Cardiac muscle cell (in vitro differentiated cells and primary cell): ENCODE measurements around the gene OLFML2A. TPM values are rescaled to one million over a fixed set of nuclear protein-coding genes. Genes with fewer than 3 reads are reported as not detected.
"Not testable (repeated sequence)": the region's sequence is repeated elsewhere in the genome, so short reads cannot be mapped to it uniquely, and the experiment has no call there.

Source experiments
- DNase-seq, 2 donors: peaks; one replicate each; pipeline versions ENCODE4 v3.0.0 to v3.0.0-alpha.2; 2010 to 2017; ENCODE audit warnings: low read depth in 1 of 2, low spot score in 1 of 2
- H3K27ac ChIP-seq: fragments of 200-600 bp; sonication (generic); 2 replicates; pipeline ENCODE4 v1.5.1; 2016
- H3K27me3 ChIP-seq: fragments of 200-600 bp; sonication (generic); 2 replicates; pipeline ENCODE4 v1.6.0; 2016; ENCODE audit warnings: control low read depth
- H3K36me3 ChIP-seq: fragments of 200-600 bp; sonication (generic); 2 replicates; pipeline ENCODE4 v1.5.1; 2016; ENCODE audit warnings: control low read depth
- H3K4me1 ChIP-seq: fragments of 200-600 bp; sonication (generic); 2 replicates; pipeline ENCODE4 v1.8.1; 2017; ENCODE audit warnings: low read depth, mild to moderate bottlenecking, mixed run types
- H3K4me3 ChIP-seq: fragments of 200-600 bp; sonication (generic); 2 replicates; pipeline ENCODE4 v1.5.1; 2016; ENCODE audit warnings: mild to moderate bottlenecking
- H3K9me3 ChIP-seq: fragments of 200-600 bp; sonication (generic); 2 replicates; pipeline ENCODE4 v1.5.1; 2017; ENCODE audit warnings: low read depth, mild to moderate bottlenecking, control low read depth
- polyA plus RNA-seq: library from polyadenylated mRNA; unstranded; fragments of >200 nt; fragmentation: Nextera tagmentation; extraction: Ambion mirVana; gene quantifications from 2 replicates; pipeline ENCODE4 v1.2.1, GENCODE V29; 2016
- total RNA-seq: library from RNA; depleted of rRNA; stranded (reverse); fragments of >200 nt; gene quantifications from 2 replicates; pipeline ENCODE4 v1.2.3, GENCODE V29; 2016
- TF ChIP-seq, protein P1 (sequence below): IDR thresholded peaks from 2 replicates; pipeline ENCODE4 v1.5.1; 2012; ENCODE audit warnings: low read depth, mild to moderate bottlenecking, low read length

The OLFML2A gene
- total and polyA plus RNA-seq, 2 experiments from 2014 or later: 3.4 to 10.7 TPM

DNA sequence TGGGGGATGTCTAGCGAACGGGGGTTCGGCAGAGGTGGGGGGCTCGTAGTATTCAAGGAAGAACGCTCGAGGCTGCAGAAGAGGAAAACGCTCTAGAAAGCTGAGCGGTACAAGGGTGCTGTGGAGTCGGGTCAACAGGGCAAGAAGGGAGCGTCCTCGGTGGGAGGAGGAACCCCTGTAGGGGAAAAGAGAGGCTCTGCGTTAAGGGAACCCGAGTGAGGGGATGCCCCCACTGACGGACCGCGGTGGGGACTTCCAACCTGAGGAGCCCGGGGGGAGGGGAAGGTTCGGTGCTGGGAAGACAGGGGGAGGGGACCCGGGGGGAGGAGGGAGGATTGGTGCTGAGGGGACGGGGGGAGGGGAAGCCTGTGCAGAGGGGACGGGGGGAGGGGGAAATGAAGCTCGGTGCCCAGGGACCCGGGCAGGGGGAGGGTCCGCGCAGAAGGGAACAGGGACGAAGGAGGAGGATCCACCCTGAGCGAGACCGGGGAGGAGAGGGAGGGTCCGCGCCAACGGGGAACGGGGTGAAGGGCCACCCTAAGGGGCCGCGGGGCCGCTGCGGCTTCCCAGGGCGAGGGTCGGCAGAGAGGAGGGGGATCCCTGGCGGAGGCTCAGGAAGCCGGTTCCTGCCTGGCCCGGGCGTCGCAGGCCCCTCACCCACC, 6.4 kb upstream of the OLFML2A start:
- TF ChIP-seq, protein P1, sequence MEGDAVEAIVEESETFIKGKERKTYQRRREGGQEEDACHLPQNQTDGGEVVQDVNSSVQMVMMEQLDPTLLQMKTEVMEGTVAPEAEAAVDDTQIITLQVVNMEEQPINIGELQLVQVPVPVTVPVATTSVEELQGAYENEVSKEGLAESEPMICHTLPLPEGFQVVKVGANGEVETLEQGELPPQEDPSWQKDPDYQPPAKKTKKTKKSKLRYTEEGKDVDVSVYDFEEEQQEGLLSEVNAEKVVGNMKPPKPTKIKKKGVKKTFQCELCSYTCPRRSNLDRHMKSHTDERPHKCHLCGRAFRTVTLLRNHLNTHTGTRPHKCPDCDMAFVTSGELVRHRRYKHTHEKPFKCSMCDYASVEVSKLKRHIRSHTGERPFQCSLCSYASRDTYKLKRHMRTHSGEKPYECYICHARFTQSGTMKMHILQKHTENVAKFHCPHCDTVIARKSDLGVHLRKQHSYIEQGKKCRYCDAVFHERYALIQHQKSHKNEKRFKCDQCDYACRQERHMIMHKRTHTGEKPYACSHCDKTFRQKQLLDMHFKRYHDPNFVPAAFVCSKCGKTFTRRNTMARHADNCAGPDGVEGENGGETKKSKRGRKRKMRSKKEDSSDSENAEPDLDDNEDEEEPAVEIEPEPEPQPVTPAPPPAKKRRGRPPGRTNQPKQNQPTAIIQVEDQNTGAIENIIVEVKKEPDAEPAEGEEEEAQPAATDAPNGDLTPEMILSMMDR: no peak
- peak in 1 of 2 donors; percentile 49 for DNase-seq
- Histone ChIP-seq H3K27ac (peak overlapping the region; percentile 96), H3K4me1 (peaks cover 32% of the 10 kb centered on the region), H3K4me3 (peak overlapping the region; percentile 90), H3K9me3 (no peaks in the 10 kb centered on the region), H3K36me3 (no peaks in the 10 kb centered on the region), H3K27me3 (no peaks in the 10 kb centered on the region)

DNA sequence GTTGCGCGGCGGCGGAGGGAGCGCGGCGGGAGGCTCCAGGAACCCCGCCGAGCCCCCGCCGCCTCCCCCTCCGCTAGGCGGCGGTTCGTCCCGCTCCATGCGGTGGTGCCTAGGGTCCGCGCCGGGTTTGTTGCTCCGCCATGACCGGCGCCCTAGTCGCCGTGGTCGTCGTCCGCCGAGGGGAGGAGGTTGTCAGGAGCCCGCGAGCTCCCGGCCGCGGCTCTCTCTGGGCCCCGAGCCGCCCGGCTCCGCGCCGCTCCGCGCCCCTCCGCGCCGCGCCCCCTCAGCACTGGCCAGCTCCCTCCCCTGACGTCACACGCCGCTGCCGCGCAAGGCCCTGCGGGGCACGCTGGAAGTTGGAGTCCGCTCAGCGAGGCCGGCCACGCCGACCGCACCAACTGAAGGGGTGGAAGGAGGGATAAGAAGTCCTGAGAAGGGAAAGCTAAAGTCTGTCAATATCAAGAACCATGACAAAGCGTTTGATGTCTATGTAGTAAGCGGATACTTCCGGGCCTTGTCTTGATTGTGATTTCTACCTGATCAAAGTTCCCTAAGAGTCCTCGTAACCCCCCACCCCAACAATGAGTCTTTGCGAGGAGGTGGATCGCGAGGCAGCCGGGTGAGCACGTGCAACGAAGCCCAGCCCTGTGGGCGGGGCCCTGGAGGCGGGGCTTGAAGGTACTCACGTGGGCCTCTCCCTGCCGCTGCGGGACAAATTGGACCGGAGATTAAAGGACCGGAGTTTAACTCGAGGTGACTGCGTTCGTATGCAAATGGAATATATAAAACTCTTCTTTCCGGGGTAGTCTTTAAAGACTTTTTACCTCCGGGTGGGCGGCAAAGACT, 5.7 kb upstream of the OLFML2A start, which contains the start of gene NR6A1:
TSS of gene NR6A1 (minus strand) at position 291 of the 846 bp plus-strand sequence.
- H3K27me3 ChIP-seq: peaks cover under 1% of the 10 kb centered on the region
- TF ChIP-seq, protein P1: no peak
- DNase-seq: peak; percentile 98
- no peaks in the 10 kb centered on the region for H3K9me3 ChIP-seq
- H3K36me3 ChIP-seq: no peaks in the 10 kb centered on the region
- H3K4me1 ChIP-seq: peaks cover 24% of the 10 kb centered on the region
- H3K27ac ChIP-seq: peak within 1 kb of the TSS; percentile 96
- H3K4me3 ChIP-seq: peak within 1 kb of the TSS; percentile 90

DNA sequence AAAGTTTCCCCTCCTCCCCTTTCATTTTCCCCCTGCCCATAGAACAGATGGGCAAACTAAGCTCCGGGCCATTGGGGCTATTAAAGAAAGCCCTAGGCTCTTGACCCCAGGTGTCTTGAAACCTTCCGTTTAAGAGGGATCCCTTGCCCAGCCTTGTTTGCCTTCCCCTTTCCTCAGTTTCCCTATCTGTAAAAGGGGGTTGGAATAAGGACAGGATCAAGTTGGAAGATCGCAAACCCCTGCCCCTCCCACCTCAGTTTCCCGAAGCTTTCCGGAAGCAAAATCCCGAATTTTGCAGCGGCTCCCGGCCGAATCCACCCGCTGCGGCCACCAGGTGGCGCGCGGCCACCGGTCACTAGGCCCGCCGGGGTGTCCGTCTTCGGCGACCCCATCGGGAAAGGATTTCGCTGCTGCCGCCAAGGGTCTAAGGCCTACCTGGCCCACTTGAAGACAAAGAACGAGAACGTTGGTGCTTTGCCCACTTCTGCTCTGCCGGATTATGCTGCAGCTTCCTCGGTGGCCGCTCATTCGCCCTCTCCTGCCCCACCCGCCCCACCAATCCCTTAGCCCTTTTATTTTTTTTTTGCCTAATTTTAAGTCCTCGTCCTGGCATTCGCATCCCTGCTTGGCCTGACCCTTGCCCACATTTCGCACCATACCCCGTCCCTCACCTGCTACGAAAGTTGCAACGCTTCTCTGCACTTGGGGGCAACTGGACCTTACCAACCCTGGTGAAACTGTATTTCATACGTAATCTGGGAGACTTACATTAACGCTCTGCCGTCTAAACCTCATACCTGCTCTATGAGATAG, 4.9 kb upstream of the OLFML2A start:
- peaks cover 16% of the 10 kb centered on the region for H3K4me1 ChIP-seq
- H3K27me3 ChIP-seq: peaks cover 7% of the 10 kb centered on the region
- no peaks in the 10 kb centered on the region for H3K36me3 ChIP-seq
- H3K27ac ChIP-seq: peak overlapping the region; percentile 96
- TF ChIP-seq, protein P1: peak; percentile 82
- H3K4me3 ChIP-seq: peak overlapping the region; percentile 90
- DNase-seq: peak; percentile 81 to 92
- H3K9me3 ChIP-seq: no peaks in the 10 kb centered on the region

DNA sequence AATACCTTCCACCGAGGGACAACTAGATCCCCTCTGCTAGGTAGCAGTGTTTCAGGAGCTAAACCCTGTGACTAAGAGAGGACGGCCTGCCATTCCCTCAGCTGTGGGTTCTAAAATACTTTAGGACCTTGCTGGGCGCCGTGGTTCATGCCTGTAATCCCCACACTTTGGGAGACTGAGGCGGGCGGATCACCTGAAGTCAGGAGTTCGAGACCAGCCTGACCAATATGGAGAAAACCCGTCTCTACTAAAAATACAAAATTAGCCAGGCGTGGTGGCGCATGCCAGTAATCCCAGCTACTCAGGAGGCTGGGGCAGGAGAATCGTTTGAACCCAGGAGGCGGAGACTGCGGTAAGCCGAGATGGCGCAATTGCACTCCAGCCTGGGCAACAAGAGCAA, 4.1 kb upstream of the OLFML2A start:
- not testable (repeated sequence) for H3K36me3 ChIP-seq, H3K4me1 ChIP-seq, H3K27ac ChIP-seq, H3K4me3 ChIP-seq, DNase-seq, H3K9me3 ChIP-seq
- H3K27me3 ChIP-seq: peaks cover 14% of the 10 kb centered on the region

DNA sequence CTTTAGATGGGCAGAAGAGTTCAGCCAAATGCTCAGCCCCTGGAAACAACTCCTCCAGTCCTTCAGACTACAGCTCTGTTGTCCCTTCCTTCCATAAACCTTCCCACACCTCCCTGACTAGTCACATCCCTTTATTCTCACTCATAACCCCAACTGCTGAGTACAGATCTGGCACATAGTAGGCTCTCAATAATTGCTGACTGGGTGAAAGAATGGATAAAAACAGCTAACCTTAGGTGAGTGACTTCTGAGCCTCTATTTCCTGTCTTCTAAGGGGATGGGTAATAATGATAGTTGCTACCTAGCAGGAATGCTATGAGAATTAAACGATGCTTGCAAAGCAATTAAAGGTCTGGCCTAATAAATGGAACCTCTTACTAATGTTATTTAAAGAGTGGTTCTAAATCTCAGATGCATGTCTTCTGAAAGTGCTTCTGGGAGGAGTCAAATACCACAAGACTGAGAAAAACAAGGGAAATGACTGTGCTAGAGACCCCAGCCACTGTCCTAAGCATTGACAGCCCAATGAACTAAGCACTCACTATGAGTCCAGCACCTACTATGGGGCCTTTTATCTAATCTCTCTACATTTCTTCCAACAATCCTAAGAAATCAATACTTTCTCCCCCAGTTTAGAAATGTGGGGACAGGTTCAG, 3.3 kb upstream of the OLFML2A start:
- Histone ChIP-seq H3K4me1 (peaks cover 2% of the 10 kb centered on the region), H3K9me3 (no peaks in the 10 kb centered on the region), H3K27me3 (peaks cover 14% of the 10 kb centered on the region), H3K4me3 (no peak overlapping the region), H3K27ac (no peak overlapping the region), H3K36me3 (no peaks in the 10 kb centered on the region)
- no peak for DNase-seq
- TF ChIP-seq, protein P1: no peak
